Measurements from ENCODE around the gene ZER1.
A peak's percentile ranks its signal among the peaks of the same experiment; 100 is the strongest.
"Not testable (repeated sequence)": the region's sequence is repeated elsewhere in the genome, so short reads cannot be mapped to it uniquely, and the experiment has no call there.

ZER1 gene

DNA sequence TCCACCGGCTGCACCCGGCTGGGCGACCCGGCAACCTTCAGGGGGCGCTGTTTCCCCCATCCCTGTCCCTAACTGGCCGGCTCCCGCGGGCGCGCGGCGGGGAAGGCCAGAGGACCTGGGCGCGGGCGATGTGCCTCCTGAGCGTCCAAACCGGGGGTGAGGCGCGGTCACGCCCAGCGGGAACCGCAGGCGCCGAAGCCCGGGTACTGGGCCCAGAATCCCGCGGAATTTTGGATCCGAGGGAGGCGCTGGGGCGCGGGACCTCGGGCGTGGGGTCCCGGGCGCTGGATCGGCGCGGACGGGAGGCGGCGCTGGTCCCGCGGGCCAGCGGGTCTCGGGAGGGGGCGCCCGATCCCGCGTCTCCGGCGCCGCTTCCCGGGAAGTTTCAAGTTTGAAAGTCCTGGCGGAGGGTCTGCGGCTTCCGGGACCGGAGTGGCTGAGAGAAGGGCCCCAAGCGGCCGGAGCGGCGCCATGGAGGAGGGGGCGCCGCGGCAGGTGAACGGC, 69.2 kb downstream of the ZER1 start, which contains the start of gene PKN3:
Gene PKN3, plus strand, starts transcription at position 59 of the 504 bp plus-strand sequence. Its CDS starts 413 bp downstream, at position 472.
- Mint-ChIP-seq H3K27me3 (no peaks in the 10 kb centered on the region), H3K27ac (peak within 1 kb of the TSS; percentile 63 to 86), H3K4me1 (peaks cover 21% of the 10 kb centered on the region), H3K9me3 (no peaks in the 10 kb centered on the region), H3K4me3 (peak within 1 kb of the TSS; percentile 82 to 95)
- ATAC-seq (peak; percentile 91), DNase-seq (peak; percentile 90 to 93)

DNA sequence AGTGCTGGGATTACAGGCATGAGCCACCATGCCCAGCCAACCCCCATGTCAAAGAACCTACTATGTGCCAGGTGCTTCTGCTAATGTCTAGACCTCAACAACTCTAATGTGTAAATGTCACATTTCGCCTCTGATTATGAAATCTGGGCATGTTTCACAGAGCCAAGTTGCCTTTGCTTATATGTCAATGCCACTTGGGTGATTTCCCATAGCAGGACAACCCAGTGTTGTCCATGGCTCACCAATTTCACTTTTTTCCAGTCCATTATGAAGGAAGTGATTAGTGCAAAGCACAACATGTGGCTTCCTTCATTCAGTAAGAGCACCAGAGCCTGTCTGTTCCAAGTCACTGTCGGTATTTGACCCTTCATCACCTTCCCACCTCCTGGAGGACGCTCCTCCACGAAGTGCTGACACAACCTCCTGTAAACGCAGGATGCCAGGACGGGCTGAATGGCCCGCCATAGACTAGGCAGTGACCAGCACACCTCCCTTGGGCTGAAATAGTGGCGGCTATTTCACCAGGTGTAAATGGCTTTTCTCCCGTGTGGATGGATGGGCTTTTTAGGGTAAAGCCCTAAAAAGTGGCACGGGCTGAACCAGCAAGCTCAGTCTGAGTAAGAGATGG, 70.4 kb downstream of the ZER1 start:
- Mint-ChIP-seq H3K4me1 (peaks cover 21% of the 10 kb centered on the region), H3K27ac (no peak overlapping the region), H3K9me3 (no peaks in the 10 kb centered on the region), H3K4me3 (peak overlapping the region; percentile 69 to 95), H3K27me3 (no peaks in the 10 kb centered on the region)
- no peak for ATAC-seq
- DNase-seq: no peak

DNA sequence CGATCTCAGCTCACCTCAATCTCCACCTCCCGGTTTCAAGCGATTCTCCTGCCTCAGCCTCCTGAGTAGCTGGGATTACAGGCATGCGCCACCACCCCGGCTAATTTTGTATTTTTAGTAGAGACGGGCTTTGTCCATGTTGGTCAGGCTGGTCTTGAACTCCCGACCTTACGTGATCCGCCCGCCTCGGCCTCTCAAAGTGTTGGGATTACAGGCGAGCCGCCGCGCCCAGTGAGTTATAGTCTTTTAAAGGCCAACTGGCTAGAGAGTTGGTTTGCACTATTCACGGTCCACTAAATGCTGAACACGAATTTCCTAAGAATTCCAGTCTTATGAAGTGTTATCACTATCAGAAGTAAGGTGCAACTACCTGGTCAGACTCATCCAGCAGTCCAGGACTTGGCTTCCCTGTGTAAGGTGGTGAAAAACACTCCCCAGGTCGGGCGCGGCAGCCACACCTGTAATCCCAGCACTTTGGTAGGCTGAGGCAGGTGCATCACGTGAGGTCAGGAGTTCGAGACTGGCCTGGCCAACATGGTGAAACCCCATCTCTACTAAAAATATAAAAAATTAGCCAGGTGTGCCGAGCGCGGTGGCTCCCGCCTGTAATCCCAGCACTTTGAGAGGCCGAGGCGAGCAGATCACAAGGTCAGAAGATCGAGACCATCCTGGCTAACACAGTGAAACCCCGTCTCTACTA, 72.5 kb downstream of the ZER1 start:
- peak overlapping the region in 1 of 2 donors; percentile 74 for H3K27ac Mint-ChIP-seq
- not testable (repeated sequence) for H3K27me3 Mint-ChIP-seq, H3K4me3 Mint-ChIP-seq, ATAC-seq, DNase-seq, H3K9me3 Mint-ChIP-seq
- peaks cover 27% of the 10 kb centered on the region for H3K4me1 Mint-ChIP-seq

DNA sequence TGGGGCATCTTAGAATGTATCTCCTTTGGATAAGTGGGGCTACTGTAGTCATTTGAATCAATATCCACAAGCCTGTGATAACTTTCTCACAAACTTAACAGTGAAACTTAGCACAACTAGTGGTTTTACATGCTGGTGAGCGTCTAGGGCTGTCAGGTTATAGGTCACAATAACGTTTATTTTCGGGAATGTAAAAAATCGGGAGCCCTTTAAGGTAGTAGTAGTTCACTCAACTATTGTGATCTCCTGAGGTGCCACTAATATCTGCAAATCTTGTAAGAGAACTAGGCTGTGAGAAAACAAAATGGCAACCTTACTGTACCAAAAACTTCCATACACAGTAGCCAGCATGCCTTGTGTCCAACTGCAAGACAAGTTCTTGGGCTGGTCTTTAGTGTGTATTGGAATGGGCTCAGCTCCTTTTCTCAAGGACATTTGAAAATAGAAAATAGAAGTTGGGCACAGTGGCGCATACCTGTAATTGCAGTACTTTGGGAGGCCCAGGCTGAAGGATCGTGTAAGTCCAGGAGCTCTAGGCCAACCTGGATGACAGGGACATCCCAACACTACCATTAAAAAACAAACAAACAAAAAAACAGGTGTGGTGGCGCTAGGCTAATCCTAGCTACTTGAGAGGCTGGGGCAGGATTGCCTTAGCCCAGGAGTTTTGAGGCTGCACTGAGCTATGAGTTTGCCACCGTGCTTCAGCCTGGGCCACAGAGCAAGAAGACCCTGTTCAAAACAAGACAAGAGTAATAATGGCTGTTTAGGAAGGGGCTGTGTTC, 74.6 kb downstream of the ZER1 start:
- Mint-ChIP-seq H3K9me3 (no peaks in the 10 kb centered on the region), H3K4me3 (no peak overlapping the region), H3K27ac (no peak overlapping the region), H3K4me1 (peaks cover 34% of the 10 kb centered on the region), H3K27me3 (no peaks in the 10 kb centered on the region)
- ATAC-seq (no peak), DNase-seq (no peak)

DNA sequence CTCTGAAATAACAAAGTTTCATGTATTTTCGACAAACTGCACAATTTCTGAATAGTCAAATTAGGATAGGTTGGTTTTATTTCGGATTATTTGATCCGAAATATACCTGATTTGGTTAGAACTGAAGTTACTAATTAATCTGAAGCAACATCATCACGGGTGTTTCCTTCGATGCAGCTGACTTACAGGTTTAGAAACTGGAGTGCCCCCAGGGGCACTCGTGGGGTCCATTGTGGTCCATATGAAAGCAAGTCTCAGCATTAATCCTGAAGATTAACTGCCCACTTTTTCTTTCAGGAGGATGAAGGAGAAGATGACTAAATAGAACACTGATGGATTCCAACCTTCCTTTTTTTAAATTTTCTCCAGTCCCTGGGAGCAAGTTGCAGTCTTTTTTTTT, 77.4 kb downstream of the ZER1 start:
- no peak for ATAC-seq
- H3K9me3 Mint-ChIP-seq: no peaks in the 10 kb centered on the region
- no peak for DNase-seq
- H3K27me3 Mint-ChIP-seq: no peaks in the 10 kb centered on the region
- H3K4me1 Mint-ChIP-seq: peaks cover 36% of the 10 kb centered on the region
- H3K27ac Mint-ChIP-seq: no peak overlapping the region
- H3K4me3 Mint-ChIP-seq: no peak overlapping the region

DNA sequence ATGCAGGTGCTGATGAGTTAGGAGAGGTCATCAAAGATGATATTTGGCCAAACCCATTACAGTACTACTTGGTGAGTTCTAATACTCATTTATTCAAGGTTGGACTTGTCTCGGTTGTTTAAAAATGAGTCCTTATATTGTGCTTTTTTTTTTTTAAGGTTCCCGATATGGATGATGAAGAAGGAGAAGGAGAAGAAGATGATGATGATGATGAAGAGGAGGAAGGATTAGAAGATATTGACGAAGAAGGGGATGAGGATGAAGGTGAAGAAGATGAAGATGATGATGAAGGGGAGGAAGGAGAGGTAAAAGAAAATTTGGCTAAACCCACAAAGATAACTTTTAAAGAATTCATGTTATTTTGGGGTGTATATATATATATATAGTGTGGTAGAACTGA, 78.0 kb downstream of the ZER1 start:
- H3K9me3 Mint-ChIP-seq, DNase-seq, H3K27me3 Mint-ChIP-seq, ATAC-seq: not testable (repeated sequence)
- Mint-ChIP-seq H3K27ac (peak overlapping the region; percentile 49 to 88), H3K4me1 (peaks cover 36% of the 10 kb centered on the region), H3K4me3 (peak overlapping the region in 1 of 2 donors; percentile 63)

DNA sequence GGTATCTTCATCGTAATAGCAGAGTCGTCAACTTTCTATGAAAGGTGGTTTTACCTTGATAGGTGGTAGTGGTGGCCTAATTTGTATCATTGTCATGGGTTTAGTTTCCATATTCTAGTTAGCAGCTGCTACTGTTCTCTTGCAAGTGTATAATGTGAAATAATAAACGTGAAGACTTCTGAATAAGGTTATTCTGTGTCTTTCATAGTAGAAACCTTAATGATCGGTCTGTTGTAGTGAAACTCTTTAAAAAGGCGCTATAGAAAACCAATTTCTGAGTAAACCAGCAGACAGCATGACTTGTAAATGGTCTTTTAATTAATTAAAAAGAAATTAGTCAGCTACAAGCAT, 81.1 kb downstream of the ZER1 start:
- peak overlapping the region; percentile 97 to 99 for H3K27ac Mint-ChIP-seq
- H3K9me3 Mint-ChIP-seq: no peaks in the 10 kb centered on the region
- H3K4me1 Mint-ChIP-seq: peaks cover 66% of the 10 kb centered on the region
- ATAC-seq (no peak), DNase-seq (no peak)
- no peaks in the 10 kb centered on the region for H3K27me3 Mint-ChIP-seq
- peak overlapping the region; percentile 91 to 98 for H3K4me3 Mint-ChIP-seq

DNA sequence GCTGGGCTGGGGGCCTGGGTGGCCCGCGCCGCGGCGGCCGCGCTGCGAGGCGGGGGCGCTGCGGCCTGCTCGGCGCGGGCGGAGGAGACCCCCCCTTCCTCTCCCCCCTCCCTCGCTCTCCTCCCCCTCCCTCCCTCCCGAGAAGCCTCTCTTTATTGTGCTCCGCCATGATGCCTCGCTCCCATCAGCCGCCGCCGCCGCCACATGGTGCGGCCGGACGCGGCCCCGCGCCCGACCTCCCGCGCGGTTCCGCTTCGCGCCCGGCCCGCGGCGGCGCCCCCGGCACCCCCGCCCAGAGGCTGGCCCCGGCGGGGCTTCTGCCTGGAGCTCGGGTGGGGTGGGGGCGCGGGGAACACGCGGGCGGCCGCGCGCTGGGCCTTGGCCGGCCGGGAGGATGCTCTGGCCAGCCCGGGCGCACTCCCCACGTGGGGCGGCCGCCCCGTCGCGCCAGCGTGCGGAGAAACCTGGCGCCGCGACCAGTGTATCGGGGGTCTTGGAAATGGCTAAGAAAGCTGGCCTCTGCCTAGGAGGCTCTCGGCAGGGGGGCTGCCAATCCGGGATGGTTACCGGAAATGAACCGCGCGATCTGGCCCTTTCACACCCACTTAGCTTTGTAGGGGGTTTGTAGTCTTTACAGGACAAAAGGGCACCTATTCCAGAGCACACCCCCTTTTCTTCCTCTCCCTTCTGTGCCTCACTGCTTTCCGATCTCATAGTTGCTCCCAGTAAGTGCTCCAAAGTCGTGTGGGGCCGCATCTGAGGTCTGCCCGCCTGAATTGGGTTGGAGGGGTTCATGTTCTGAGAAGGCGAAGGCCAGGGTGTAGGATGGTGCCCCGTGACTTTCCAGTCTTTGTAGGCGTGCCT, 81.7 kb downstream of the ZER1 start:
- H3K27me3 Mint-ChIP-seq: no peaks in the 10 kb centered on the region
- peak overlapping the region; percentile 91 to 98 for H3K4me3 Mint-ChIP-seq
- H3K4me1 Mint-ChIP-seq: peaks cover 72% of the 10 kb centered on the region
- H3K9me3 Mint-ChIP-seq: no peaks in the 10 kb centered on the region
- peak overlapping the region; percentile 97 to 99 for H3K27ac Mint-ChIP-seq
- DNase-seq (peak; percentile 30 to 38), ATAC-seq (peak; percentile 6)

DNA sequence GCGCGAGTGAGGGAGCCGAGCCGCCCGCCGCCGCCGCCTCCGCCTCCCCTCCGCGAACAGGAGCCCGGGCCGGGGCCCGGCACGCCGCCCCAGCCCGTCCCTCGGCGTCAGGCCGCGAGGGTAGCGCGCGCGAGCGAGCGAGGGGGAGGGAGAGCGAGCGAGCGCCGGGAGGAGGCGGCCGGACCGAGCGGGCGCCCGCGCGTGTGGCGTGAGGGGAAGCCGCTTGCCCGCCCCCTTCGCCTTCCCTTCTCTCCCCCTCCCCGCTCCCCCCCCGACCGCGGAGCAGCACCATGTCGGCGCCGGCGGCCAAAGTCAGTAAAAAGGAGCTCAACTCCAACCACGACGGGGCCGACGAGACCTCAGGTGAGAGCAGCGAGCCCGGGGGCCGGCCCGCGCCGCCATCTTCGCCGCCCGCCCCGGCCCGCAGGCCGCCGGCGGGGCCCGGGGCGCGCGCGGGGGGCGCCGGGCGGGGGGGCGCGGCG, 82.4 kb downstream of the ZER1 start:
- H3K27ac Mint-ChIP-seq: peak overlapping the region in 1 of 2 donors; percentile 85
- no peak for DNase-seq
- ATAC-seq: peak; percentile 4

DNA sequence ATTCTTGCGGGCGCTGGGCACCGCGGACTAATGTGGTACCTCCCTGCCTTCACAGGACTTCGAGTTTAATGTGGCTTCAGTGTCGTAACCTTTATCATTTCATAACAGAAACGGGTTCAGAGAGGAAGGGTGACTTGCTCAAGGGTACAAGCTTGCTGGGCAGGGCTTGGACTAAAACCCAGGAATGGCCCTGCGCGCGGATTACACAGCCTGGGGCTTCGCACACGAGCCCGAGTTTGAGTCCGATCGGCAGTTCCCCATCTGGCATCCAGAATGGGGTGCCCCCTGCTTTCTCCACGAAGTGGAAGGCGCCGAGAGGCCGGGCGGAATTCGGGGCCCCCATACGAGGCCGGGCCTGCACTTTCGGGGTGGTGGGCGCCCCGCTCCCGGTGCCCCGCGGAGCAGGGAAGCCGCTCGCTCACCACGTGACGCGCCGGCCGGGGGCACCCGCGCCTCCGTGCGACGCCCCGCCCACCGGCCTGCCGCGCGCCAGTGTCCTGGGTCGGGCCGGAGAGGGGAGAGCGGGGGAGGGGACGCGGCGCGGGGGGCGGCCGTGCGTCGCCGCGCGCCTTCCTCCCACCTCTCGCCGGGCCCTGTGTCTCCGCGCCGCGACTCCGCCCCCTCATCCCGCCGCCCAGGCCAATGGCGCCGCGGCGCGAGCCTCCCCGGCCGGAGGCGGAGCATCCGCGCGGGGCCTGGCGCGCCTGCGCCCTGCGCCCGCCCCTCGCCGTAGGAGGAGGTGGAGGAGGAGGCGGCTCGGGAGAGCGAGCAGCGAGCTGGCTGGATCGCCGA, 83.0 kb downstream of the ZER1 start, which contains the start of gene SET:
Gene SET, plus strand, starts transcription at position 722 of the 792 bp plus-strand sequence. CDS start 361 bp downstream, outside the sequence.
- no peaks in the 10 kb centered on the region for H3K27me3 Mint-ChIP-seq
- H3K27ac Mint-ChIP-seq: peak within 1 kb of the TSS; percentile 85 to 93
- ATAC-seq (peak; percentile 82), DNase-seq (peak; percentile 95 to 97)
- peak within 1 kb of the TSS; percentile 80 to 86 for H3K4me3 Mint-ChIP-seq
- H3K4me1 Mint-ChIP-seq: peaks cover 69% of the 10 kb centered on the region
- H3K9me3 Mint-ChIP-seq: no peaks in the 10 kb centered on the region

More for the DNA sequence above, 82.4 kb downstream of the ZER1 start:
- peaks cover 73% of the 10 kb centered on the region for H3K4me1 Mint-ChIP-seq
- H3K27me3 Mint-ChIP-seq: no peaks in the 10 kb centered on the region
- no peaks in the 10 kb centered on the region for H3K9me3 Mint-ChIP-seq
- peak overlapping the region; percentile 70 to 75 for H3K4me3 Mint-ChIP-seq

DNA sequence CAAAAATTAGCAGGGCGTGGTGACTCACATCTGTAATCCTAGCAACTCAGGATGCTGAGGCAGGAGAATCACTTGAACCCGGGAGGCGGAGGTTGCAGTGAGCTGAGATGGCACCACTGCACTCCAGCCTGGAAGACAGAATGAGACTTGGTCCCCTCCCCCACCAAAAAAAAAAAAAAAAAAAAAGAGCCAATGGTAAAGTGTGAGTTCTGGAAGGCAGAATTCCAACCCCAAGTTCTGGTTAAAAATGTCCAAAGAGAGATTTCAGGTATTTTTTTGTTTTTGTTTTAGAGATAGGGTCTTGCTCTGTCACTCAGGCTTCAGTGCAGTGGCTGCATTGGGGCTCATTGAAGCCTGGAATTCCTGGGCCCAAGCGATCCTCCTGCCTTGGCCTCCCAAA, 84.3 kb downstream of the ZER1 start:
- H3K9me3 Mint-ChIP-seq: no peaks in the 10 kb centered on the region
- H3K4me3 Mint-ChIP-seq: peak overlapping the region; percentile 44 to 80
- no peaks in the 10 kb centered on the region for H3K27me3 Mint-ChIP-seq
- H3K4me1 Mint-ChIP-seq: peaks cover 65% of the 10 kb centered on the region
- no peak overlapping the region for H3K27ac Mint-ChIP-seq
- ATAC-seq (no peak), DNase-seq (no peak)

DNA sequence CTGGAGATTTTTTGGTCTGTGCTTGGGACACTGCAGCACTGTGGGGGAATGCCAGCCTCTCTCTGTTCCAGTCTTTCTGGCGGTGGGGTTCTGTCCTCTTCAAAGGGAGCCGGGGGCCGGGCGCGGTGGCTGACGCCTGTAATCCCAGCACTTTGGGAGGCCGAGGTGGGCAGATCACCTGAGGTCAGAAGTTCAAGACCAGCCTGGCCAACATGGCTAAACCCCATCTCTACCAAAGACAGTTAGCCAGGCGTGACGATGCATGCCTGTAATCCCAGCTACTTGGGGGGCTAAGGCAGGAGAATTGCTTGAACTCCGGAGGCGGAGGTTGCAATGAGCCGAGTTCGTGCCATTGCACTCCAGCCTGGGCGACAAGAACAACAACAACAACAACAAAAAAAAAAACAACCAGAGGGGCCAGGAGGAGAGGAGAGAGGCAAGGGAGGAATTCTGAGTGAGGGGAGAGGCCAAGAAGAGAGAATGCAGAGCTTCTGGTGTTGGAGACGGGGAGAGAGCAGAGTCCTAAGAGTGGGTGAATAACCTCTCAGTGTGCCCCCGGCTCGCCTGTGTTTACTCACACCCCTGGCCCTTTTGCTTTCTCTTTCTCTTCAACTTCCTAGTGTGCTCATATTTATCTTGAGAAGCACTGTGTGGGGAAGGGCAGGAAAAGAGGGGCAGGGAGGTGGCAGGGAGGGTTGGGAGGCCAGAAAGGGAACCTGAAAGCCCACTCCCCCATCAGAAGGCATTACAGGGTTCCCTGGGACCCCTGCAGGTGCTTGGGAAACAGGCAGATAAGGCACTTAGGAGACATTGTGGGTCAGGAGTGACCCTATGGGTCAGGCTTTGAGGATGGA, 85.9 kb downstream of the ZER1 start:
- Mint-ChIP-seq H3K4me1 (peaks cover 58% of the 10 kb centered on the region), H3K27ac (peak overlapping the region; percentile 94 to 98), H3K4me3 (peak overlapping the region; percentile 95 to 99), H3K27me3 (no peaks in the 10 kb centered on the region), H3K9me3 (no peaks in the 10 kb centered on the region)
- DNase-seq (no peak), ATAC-seq (peak; percentile 18)

Measured in stimulated activated naive CD8-positive, alpha-beta T cell treated with anti-CD3 and anti-CD28 coated beads, Interleukin-15, amount 100 ng/mL, for 72 hours (primary cell).